K562 (cell line): ENCODE data around the gene LHPP. TPM values are rescaled to one million over a fixed set of nuclear protein-coding genes. Genes with fewer than 3 reads are reported as not detected.

Source experiments
- BRD9 ChIP-seq: fragments of 450-650 bp; IDR thresholded peaks from 2 replicates; pipeline ENCODE4 v1.6.1; 2018; ENCODE audit warnings: low read depth; ENCODE audit not compliant: partially characterized antibody
- CBX5 ChIP-seq: IDR thresholded peaks from 2 replicates; pipeline ENCODE4 v1.6.1; 2014; ENCODE audit warnings: low read depth, borderline replicate concordance
- EP300 ChIP-seq: IDR thresholded peaks from 2 replicates; pipeline ENCODE4 v1.6.1; 2012; ENCODE audit warnings: low read length, improper control_type of control experiment
- FOXP1 ChIP-seq: sonication (generic); formaldehyde crosslinking; IDR thresholded peaks from 2 replicates; pipeline ENCODE4 v1.8.0; 2022; ENCODE audit warnings: mild to moderate bottlenecking, missing genetic modification reagents
- HDAC8 ChIP-seq: fragments of 450-650 bp; IDR thresholded peaks from 2 replicates; pipeline ENCODE4 v1.6.1; 2016; ENCODE audit warnings: mild to moderate bottlenecking, missing genetic modification characterization, moderate library complexity, missing compliant biosample characterization
- HMBOX1 ChIP-seq: sonication (generic); IDR thresholded peaks from 2 replicates; pipeline ENCODE4 v1.6.1; 2016
- ILK ChIP-seq: fragments of 450-650 bp; IDR thresholded peaks from 2 replicates; pipeline ENCODE4 v1.6.1; 2016; ENCODE audit warnings: missing genetic modification characterization, low read depth, mild to moderate bottlenecking, missing compliant biosample characterization, moderate library complexity, borderline replicate concordance
- KAT2B ChIP-seq: IDR thresholded peaks from one replicate; pipeline ENCODE4 v1.6.1; 2012; ENCODE audit warnings: low read depth, mild to moderate bottlenecking, control low read depth, inconsistent platforms, low read length, moderate library complexity
- NBN ChIP-seq: fragments of 450-650 bp; IDR thresholded peaks from 2 replicates; pipeline ENCODE4 v1.6.1; 2016; ENCODE audit warnings: low read depth, mild to moderate bottlenecking
- STAT6 ChIP-seq: sonication (generic); formaldehyde crosslinking; IDR thresholded peaks from 2 replicates; pipeline ENCODE4 v1.8.1; 2023; ENCODE audit warnings: mild to moderate bottlenecking, missing genetic modification reagents
- TFAM ChIP-seq: fragments of 250-450 bp; sonication (Bioruptor Pico); conservative IDR thresholded peaks from 2 replicates; pipeline ENCODE4 v1.5.0; 2021; ENCODE audit warnings: mild to moderate bottlenecking, moderate library complexity
- YBX1 ChIP-seq: fragments of 450-650 bp; IDR thresholded peaks from 2 replicates; pipeline ENCODE4 v1.7.1; 2016; ENCODE audit warnings: mild to moderate bottlenecking
- ZNF184 ChIP-seq: sonication (generic); formaldehyde crosslinking; IDR thresholded peaks from 2 replicates; pipeline ENCODE4 v1.5.0; 2020; ENCODE audit warnings: missing genetic modification reagents
- ZNF347 ChIP-seq: fragments of 450-650 bp; formaldehyde crosslinking; IDR thresholded peaks from 2 replicates; pipeline ENCODE4 v1.4.0; 2020; ENCODE audit warnings: low read depth, mild to moderate bottlenecking, moderate library complexity
- ZNF408 ChIP-seq: fragments of 250-450 bp; sonication (Bioruptor Pico); IDR thresholded peaks from 2 replicates; pipeline ENCODE4 v1.4.0; 2020; ENCODE audit warnings: low read depth, mild to moderate bottlenecking, moderate library complexity
- ZNF644 ChIP-seq: fragments of 200-800 bp; sonication (Bioruptor generic); IDR thresholded peaks from 2 replicates; pipeline ENCODE4 v1.6.1; 2016; ENCODE audit warnings: low read depth, missing genetic modification characterization, missing compliant biosample characterization
- ZNF764 ChIP-seq: fragments of 250-450 bp; sonication (Bioruptor Pico); IDR thresholded peaks from 2 replicates; pipeline ENCODE4 v1.4.0; 2020; ENCODE audit warnings: low read depth, mild to moderate bottlenecking, moderate library complexity
- polyA plus RNA-seq, 8 experiments: library from polyadenylated mRNA; depleted of rRNA in 4 of 8; stranded (reverse) in 5 of 8; unstranded in 3 of 8; fragments of >200 nt; fragmentation: Nextera tagmentation in 2 of 8; fragmentation: Illumina TruSeq in 1 of 8; extraction: Ambion mirVana in 2 of 8; extraction: Trizol in 1 of 8; gene quantifications; 2 replicates each; pipeline versions ENCODE4 v1.2.1 to v1.2.3, GENCODE V29; 2011 to 2014; ENCODE audit warnings: inconsistent platforms in 1 of 8, missing spikeins in 1 of 8
- total RNA-seq, 7 experiments: library from RNA; depleted of rRNA in 6 of 7; stranded (reverse); fragments of >200 nt in 6 of 7; fragmentation: Illumina TruSeq in 2 of 7; extraction: Trizol in 2 of 7; gene quantifications; 2 replicates each; pipeline versions ENCODE4 v1.2.1 to v1.2.3, GENCODE V29; 2011 to 2021; ENCODE audit warnings: low replicate concordance in 1 of 7
- TF ChIP-seq, protein P1 (sequence below): fragments of 250-450 bp; sonication (Bioruptor Pico); IDR thresholded peaks from 2 replicates; pipeline ENCODE4 v1.5.0; 2021; ENCODE audit warnings: mild to moderate bottlenecking, borderline replicate concordance
- TF ChIP-seq, protein P2 (sequence below): fragments of 450-650 bp; IDR thresholded peaks from 2 replicates; pipeline ENCODE4 v1.6.1; 2016; ENCODE audit warnings: borderline replicate concordance

LHPP gene
- total and polyA plus RNA-seq, 9 of the 15 experiments (the other 6 are each of a cell fraction or from before 2014, with no cell fraction given) = 0.34 to 7.4 (median 3.0) TPM

DNA sequence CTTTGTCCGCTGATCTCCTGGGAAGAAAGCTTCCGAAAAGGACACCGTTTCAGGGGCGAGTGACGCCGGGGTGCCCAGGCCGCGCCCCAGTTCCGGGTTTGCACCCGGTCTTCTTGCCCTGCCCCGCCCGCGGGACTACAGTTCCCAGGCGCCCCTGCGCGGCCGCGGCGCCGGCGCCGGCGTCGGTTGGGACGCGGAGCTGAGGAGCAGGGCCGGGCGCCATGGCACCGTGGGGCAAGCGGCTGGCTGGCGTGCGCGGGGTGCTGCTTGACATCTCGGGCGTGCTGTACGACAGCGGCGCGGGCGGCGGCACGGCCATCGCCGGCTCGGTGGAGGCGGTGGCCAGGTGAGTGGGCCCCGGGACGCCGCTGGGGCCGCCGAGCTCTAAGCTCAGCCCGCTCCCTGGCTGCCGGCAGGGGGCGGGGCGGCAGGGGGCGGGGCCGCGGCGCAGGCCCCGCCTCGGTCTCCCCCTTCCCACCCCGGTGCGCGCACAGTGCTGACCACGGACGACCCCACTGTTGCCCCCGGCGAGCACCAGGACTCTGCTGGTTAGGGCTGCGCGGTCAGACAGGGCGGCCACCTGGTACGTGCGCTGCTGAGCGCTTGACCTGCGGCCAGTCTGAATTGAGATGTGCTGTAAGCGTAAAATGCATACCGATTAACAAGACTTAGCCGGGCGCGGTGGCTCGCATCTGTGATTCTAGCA, at the start of gene LHPP (continued):
- TF ChIP-seq CBX5 (no peak), ZNF184 (CRISPR knock-in tag) (no peak), ZNF347 (CRISPR knock-in tag) (no peak), ZNF644 (tag) (no peak), NBN (no peak), EP300 (no peak), YBX1 (no peak), ILK (no peak), HMBOX1 (no peak), ZNF764 (no peak), FOXP1 (CRISPR knock-in tag) (no peak), TFAM (CRISPR knock-in tag) (no peak), HDAC8 (no peak), STAT6 (no peak), ZNF408 (CRISPR knock-in tag) (no peak), KAT2B (no peak), BRD9 (no peak)
- TF ChIP-seq, protein P1, sequence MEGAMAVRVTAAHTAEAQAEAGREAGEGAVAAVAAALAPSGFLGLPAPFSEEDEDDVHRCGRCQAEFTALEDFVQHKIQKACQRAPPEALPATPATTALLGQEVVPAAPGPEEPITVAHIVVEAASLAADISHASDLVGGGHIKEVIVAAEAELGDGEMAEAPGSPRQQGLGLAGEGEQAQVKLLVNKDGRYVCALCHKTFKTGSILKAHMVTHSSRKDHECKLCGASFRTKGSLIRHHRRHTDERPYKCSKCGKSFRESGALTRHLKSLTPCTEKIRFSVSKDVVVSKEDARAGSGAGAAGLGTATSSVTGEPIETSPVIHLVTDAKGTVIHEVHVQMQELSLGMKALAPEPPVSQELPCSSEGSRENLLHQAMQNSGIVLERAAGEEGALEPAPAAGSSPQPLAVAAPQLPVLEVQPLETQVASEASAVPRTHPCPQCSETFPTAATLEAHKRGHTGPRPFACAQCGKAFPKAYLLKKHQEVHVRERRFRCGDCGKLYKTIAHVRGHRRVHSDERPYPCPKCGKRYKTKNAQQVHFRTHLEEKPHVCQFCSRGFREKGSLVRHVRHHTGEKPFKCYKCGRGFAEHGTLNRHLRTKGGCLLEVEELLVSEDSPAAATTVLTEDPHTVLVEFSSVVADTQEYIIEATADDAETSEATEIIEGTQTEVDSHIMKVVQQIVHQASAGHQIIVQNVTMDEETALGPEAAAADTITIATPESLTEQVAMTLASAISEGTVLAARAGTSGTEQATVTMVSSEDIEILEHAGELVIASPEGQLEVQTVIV (CRISPR knock-in tag) = no peak
- TF ChIP-seq, protein P2, sequence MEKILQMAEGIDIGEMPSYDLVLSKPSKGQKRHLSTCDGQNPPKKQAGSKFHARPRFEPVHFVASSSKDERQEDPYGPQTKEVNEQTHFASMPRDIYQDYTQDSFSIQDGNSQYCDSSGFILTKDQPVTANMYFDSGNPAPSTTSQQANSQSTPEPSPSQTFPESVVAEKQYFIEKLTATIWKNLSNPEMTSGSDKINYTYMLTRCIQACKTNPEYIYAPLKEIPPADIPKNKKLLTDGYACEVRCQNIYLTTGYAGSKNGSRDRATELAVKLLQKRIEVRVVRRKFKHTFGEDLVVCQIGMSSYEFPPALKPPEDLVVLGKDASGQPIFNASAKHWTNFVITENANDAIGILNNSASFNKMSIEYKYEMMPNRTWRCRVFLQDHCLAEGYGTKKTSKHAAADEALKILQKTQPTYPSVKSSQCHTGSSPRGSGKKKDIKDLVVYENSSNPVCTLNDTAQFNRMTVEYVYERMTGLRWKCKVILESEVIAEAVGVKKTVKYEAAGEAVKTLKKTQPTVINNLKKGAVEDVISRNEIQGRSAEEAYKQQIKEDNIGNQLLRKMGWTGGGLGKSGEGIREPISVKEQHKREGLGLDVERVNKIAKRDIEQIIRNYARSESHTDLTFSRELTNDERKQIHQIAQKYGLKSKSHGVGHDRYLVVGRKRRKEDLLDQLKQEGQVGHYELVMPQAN = no peak
